Cerebellar nuclear complex (tissue), 1 donor: ENCODE results near the gene KRTAP4-9.
"Not testable (repeated sequence)": the region's sequence is repeated elsewhere in the genome, so short reads cannot be mapped to it uniquely, and the experiment has no call there.

Experiments
- DNase-seq, 2 experiments: peaks; one replicate each; lab custom pipeline; 2025; lab: John Stamatoyannopoulos, UW

The KRTAP4-9 gene

GRCh38 chr17:41098042-41098441 lies 7.1 kb upstream of the KRTAP4-9 start, which contains the start of gene KRTAP4-8:
Gene KRTAP4-8 (minus strand): TSS chr17:41098142. CDS start chr17:41098084, 58 bp downstream.
- DNase-seq = no peak

DNA sequence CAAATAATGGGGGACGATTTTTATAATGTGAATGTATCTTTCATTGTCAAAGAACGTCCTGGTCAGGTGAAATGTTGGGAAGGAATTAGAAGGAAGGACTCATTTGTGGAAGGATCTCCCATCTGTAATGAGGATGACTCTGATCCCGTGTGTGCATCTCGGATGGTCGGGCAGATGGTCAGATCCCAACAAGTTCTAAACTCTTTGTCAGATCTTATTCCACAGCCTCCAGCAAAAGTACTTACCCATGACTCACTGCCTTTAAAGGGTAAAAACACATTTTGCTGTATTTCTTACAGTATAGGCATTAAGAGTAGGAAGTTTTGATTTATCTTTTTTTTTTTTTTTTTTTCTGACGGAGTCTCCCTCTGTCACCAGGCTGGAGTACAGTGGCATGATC lies 6.7 kb upstream of the KRTAP4-9 start:
- no peak for DNase-seq

GRCh38 chr17:41099682-41100480 lies 5.3 kb upstream of the KRTAP4-9 start:
- DNase-seq = not testable (repeated sequence)

- no peak for DNase-seq
Measured at GRCh38 chr17:41101586-41102259, 3.5 kb upstream of the KRTAP4-9 start, which contains the start of gene KRTAP4-16. Gene KRTAP4-16 (minus strand): TSS chr17:41102209. CDS start chr17:41102209, 0 bp downstream.

DNA sequence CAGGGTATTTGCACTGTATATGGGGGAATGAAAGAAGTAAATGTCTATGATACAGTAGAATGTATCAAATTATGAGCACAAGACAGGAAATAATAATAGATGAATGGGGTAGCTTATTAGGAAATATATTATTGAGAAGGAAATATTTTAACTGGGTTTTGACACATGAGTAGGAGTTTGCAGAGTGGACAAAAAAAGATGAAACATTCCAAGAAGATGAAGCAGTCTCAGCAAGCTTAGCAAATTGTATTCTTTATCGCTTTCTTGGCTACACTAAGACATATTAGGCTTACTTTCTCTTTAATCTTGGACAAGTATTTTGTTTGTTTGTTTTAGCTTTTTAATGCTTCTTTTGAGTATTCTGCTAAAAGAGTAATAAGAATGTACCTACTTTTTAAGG lies 1.3 kb upstream of the KRTAP4-9 start:
- DNase-seq = no peak

GRCh38 chr17:41104386-41105038 lies 677 bp upstream of the KRTAP4-9 start:
- not testable (repeated sequence) for DNase-seq

DNA sequence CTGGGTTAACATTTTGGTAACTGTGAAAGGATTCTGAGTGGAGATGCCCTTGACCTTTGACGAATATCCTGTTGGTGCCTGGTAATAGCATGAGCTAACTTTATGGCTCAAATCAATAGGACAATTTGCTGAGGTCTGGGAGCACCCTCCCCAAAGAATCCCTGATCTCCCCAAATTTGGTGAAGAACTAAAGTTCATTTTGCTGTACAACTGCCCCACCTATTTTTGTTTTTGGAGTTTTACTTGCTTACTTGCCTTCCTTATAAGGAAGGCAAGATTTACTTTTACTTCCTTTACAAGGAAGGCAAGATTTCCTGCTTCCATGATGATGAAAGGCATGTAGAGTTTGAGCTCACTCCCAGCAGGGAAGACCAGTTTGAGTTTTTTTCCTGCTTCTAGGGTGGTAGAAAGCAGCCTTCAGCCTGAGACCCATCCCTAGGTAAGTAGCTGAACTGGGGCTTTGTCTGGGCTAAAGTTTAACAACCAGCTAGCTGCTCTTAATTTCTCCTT lies 2.8 kb downstream of the KRTAP4-9 start:
- no peak for DNase-seq

- not testable (repeated sequence) for DNase-seq
Measured at GRCh38 chr17:41108728-41109386, 3.7 kb downstream of the KRTAP4-9 start.

DNA sequence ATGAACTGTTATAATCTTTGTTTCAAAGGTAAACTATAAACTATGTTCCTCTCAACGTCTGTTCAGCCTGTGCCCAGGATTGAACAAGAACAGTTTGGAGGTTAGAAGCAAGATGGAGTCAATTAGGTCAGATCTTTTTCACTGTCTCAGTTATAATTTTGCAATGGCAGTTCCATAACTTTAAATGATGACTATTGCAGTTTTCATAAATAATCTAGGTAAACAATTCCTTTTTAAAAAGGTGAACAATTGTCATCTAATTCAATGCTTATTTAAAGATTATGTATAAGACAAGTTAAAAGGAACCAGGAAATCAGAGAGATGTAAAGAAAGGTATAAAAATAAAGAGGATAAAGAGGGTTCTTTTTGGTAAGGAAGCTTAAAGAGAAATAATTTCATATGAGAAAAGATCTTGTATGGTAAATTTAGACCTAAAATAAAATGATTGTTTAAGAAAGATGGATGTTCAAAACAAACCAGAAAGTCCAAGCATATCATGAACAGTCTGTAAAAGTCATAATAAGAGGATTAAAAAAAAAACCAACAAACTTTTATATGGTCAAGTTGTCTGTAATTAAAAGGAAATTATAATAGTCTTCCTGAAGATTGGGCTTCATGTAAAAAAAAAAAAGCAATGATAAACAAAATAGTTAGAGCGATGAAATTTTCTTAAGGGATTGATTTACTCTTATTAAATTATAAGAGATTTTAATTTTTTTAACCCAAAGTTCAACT lies 6.1 kb downstream of the KRTAP4-9 start:
- no peak for DNase-seq

DNA sequence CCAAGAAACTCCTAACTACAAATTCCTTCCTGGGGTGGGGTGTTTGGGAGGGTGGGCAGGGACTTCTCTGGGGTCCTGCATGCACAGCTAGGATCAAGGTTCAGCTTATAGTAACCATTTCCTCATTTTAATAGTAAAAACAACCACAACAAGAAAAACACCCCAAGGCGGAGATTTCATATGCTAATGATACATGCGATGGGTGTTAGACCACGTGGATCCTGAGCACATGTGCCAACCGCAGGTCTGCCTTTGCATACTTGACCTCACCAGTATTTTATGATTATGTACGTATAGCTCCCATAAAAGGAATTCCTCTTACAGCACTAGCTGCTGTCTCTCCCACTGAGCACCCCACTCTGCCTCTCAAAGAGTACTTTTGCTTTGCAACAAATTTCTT lies 11.1 kb downstream of the KRTAP4-9 start:
- no peak for DNase-seq

DNA sequence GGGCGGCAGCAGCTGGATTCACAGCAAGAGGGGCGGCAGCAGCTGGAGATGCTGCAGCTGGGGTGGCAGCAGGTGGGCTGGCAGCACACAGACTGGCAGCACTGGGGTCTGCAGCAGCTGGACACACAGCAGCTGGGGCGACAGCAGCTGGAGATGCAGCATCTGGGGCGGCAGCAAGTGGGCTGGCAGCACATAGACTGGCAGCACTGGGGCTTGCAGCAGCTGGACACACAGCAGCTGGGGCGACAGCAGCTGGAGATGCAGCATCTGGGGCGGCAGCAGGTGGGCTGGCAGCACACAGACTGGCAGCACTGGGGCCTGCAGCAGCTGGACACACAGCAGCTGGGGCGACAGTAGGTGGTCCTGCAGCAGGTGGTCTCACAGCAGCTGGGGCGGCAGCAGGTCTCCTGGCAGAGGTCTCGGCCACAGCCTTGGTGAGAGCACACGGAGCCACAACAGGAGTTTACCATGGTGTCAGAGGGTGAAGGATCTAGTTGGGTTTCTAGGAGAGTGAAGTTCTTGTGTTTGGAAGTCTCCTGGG lies 12.7 kb downstream of the KRTAP4-9 start, which contains the start of gene KRTAP4-11:
TSS of gene KRTAP4-11 (minus strand) at position 528 of the 541 bp plus-strand sequence. CDS start at position 470, 58 bp downstream.
- not testable (repeated sequence) for DNase-seq

- DNase-seq = no peak
Measured at GRCh38 chr17:41118721-41119120, 13.5 kb downstream of the KRTAP4-9 start.

GRCh38 chr17:41119696-41120690 lies 14.8 kb downstream of the KRTAP4-9 start:
- DNase-seq = not testable (repeated sequence)

- DNase-seq = no peak
Measured at GRCh38 chr17:41121742-41122141, 16.6 kb downstream of the KRTAP4-9 start.

- DNase-seq = not testable (repeated sequence)
Measured at GRCh38 chr17:41123292-41123990, 18.3 kb downstream of the KRTAP4-9 start.

- DNase-seq = not testable (repeated sequence)
Measured at GRCh38 chr17:41123991-41124371, 18.8 kb downstream of the KRTAP4-9 start, which contains the start of gene KRTAP4-12. Gene KRTAP4-12 (minus strand): TSS chr17:41124182. CDS start chr17:41124122, 60 bp downstream.

- no peak for DNase-seq
Measured at GRCh38 chr17:41125064-41125463, 19.9 kb downstream of the KRTAP4-9 start.

GRCh38 chr17:41126412-41126811 lies 21.2 kb downstream of the KRTAP4-9 start:
- no peak for DNase-seq

DNA sequence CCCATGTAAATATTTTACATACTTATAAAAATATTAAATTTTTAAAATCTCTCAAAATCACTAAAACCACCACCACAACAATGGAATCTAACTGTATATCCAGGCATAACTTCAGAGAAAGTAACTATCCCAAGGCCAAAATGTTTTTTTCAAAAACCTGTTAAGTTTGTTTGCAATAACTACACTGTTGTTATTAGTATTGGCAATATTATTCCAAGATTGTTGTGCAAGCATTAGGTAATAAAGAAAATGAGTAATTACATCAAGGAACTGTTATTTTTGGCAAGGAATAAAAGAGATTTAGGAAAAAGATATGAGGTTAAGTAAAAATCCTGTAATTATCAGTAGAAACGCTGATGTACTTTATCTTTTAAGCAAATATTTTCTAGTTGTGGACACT lies 22.2 kb downstream of the KRTAP4-9 start:
- DNase-seq = no peak
